HUES6 (cell line): Measurements from ENCODE around the gene MEGF9.

Experiments used
- H3K27ac ChIP-seq: 2 replicates; pipeline ENCODE4 v1.7.0; 2013; ENCODE audit warnings: low read depth, mild to moderate bottlenecking, low read length, inconsistent platforms
- H3K27me3 ChIP-seq: 2 replicates; pipeline ENCODE4 v1.6.1; 2013; ENCODE audit warnings: low read length; ENCODE audit not compliant: control insufficient read depth, insufficient read depth
- H3K36me3 ChIP-seq: 2 replicates; pipeline ENCODE4 v1.6.1; 2013; ENCODE audit warnings: low read length; ENCODE audit not compliant: control insufficient read depth, insufficient read depth
- H3K4me1 ChIP-seq: 2 replicates; pipeline ENCODE4 v1.6.1; 2013; ENCODE audit warnings: low read length; ENCODE audit not compliant: control insufficient read depth, insufficient read depth
- H3K4me3 ChIP-seq: 2 replicates; pipeline ENCODE4 v1.5.1; 2013; ENCODE audit warnings: low read depth, low read length
- H3K9ac ChIP-seq: one replicate; pipeline ENCODE4 v1.6.1; 2013; ENCODE audit warnings: mild to moderate bottlenecking, low read length
- H3K9me3 ChIP-seq: 2 replicates; pipeline ENCODE4 v1.6.1; 2013; ENCODE audit warnings: low read depth, low read length; ENCODE audit not compliant: control insufficient read depth, insufficient read depth

The MEGF9 gene

DNA sequence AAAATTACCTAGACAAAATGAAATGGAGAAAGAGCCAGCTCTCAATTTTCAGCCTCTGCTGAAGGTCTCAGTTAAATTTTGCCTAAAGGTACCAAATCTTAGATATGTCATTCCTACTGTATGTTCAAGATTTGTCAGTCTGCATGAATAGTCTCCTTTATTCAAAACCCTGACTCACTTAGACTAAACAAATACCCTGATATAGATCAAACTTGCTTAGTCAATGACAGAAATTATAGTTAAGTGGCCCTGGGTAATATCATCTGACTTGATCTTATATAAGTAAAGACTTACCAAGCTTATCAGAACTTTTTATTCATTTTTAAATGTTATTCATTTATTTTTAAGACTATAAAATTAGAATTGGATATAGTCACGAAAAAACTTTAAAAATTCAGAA lies 12.2 kb downstream of the MEGF9 start:
- Histone ChIP-seq H3K4me3 (no peak overlapping the region), H3K27ac (no peak overlapping the region), H3K27me3 (peaks cover 25% of the 10 kb centered on the region), H3K9me3 (no peaks in the 10 kb centered on the region), H3K9ac (no peak overlapping the region), H3K4me1 (no peaks in the 10 kb centered on the region), H3K36me3 (no peaks in the 10 kb centered on the region)

DNA sequence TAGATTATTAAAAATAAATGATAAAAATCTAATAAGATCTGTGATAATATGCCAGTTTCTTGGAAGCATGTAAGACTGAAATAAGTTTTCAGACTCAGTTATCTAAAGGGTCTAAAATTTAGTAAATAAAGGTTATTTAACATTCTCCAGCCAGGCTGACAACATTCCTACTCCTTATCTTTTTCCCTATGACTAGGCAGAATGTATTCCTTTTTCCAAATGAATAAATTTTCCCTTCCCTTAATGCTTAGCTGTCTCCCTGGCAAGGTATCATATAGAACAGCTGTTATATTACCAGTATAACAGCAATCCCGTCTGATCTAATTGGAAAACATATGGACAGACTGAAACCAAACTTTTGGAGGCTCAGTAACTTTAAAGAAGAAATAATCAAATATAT lies 13.0 kb downstream of the MEGF9 start:
- H3K27me3 ChIP-seq: peaks cover 34% of the 10 kb centered on the region
- H3K4me3 ChIP-seq: no peak overlapping the region
- no peak overlapping the region for H3K9ac ChIP-seq
- H3K9me3 ChIP-seq: no peaks in the 10 kb centered on the region
- H3K27ac ChIP-seq: no peak overlapping the region
- no peaks in the 10 kb centered on the region for H3K36me3 ChIP-seq
- no peaks in the 10 kb centered on the region for H3K4me1 ChIP-seq

DNA sequence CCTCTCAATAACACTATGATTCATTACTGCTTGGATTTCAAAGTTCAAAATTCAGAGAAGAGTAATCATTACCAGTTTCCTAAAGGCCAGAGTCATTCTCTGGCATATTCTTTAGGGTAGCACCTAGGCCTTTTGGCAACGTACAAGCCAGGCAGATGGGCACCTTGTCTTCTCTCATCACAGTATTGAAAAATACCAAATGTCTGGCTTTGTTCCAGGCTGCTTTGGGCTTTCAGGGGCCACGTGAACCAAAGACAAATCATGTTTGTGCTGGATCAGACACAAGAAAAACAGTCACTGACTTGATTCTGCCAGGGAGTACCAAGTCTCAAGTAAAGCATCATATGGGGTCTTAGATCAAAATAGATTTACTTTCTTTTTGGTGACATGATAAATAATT lies 15.5 kb downstream of the MEGF9 start:
- no peak overlapping the region for H3K4me3 ChIP-seq
- no peaks in the 10 kb centered on the region for H3K36me3 ChIP-seq
- H3K27me3 ChIP-seq: peaks cover 58% of the 10 kb centered on the region
- no peak overlapping the region for H3K9ac ChIP-seq
- no peaks in the 10 kb centered on the region for H3K4me1 ChIP-seq
- no peaks in the 10 kb centered on the region for H3K9me3 ChIP-seq
- no peak overlapping the region for H3K27ac ChIP-seq

DNA sequence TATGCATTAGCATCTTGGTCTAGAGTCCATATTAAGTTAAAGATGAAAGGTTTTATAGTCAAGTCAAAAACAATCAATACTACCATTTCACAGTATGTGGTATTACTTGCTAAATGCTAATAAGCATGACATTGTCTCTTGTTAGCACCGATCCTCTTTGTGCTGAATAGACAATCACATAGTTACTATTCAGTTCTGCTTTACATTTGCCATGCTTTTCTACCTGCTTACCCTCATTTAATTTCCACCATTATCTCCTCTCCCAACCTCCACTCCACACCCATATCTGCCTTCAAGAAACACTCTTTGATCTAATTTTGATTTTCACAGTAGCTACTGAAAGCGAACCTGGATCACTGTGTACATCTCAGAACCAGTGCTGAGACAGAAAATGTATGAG lies 16.8 kb downstream of the MEGF9 start:
- Histone ChIP-seq H3K27ac (no peak overlapping the region), H3K27me3 (peaks cover 66% of the 10 kb centered on the region), H3K9me3 (no peaks in the 10 kb centered on the region), H3K4me1 (peaks cover 4% of the 10 kb centered on the region; the same call in 1 of the 2 replicates), H3K9ac (no peak overlapping the region), H3K36me3 (no peaks in the 10 kb centered on the region), H3K4me3 (no peak overlapping the region)

DNA sequence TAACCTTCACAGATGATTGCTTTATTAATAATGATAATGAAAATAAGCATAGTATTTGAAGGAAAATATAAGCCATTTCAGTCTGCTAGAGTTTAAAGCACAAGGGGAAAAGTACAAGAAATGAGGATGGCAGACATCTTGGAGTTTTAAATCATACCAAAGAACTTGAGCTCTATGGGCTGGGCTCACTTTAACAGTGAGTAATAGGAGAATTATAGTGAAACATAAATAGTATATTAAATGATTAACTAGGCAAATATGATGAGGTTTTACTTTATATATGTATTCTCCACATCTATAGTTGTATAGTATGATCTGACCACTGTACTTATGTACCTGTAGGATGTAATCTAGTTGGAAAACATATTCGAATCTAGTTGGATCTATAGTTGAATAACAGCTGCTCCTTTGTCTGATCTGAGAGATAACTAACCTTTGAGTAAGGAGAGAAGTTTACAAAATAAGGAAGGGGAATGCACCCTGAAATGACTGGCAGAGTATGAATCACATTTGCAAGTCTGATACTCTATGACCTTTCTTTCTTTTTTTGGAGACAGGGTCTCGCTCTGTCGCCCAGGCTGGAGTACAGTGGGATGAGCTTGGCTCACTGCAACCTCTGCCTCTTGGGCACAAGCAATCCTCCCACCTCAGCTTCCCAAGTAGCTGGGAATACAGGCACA lies 17.6 kb downstream of the MEGF9 start:
- Histone ChIP-seq H3K9ac (no peak overlapping the region), H3K9me3 (no peaks in the 10 kb centered on the region), H3K36me3 (no peaks in the 10 kb centered on the region), H3K4me3 (no peak overlapping the region), H3K4me1 (peaks cover 5% of the 10 kb centered on the region; the same call in 1 of the 2 replicates), H3K27me3 (peaks cover 73% of the 10 kb centered on the region), H3K27ac (no peak overlapping the region)

DNA sequence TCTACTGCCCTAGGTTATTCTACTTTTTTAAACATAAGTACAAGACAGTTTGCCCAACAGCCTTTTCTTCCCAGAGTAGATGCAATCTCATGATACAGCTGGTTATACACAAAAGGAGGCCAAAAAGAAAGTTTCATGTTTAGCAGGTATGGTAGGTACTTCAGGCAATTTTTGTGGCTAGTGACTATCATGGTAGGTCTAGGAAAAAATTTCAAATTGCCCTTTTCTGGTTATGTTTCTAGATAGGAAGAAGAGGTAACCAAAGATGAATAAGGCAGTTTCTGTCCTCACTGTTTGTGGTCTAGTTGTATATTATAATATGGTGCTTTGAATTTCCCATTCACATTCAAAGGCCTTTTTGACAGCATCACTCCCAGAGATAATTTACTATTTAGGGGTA lies 19.7 kb downstream of the MEGF9 start:
- no peaks in the 10 kb centered on the region for H3K36me3 ChIP-seq
- H3K4me1 ChIP-seq: peaks cover 5% of the 10 kb centered on the region; the same call in 1 of the 2 replicates
- peaks cover 95% of the 10 kb centered on the region for H3K27me3 ChIP-seq
- no peak overlapping the region for H3K27ac ChIP-seq
- no peaks in the 10 kb centered on the region for H3K9me3 ChIP-seq
- H3K9ac ChIP-seq: no peak overlapping the region
- H3K4me3 ChIP-seq: no peak overlapping the region

DNA sequence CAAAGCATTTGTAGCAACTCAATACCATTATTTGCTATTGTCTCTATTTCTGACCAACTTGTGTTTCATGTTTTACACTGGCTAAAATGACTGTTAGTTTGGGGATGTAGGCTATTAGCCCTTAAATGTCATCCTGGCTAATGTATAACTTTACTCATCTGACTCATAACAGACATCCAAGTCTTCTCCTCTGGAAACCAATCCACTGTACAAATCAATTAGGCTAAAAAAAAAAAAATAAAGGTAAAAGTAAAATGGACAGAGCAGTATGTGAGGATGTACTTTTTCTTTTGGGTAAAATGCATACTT lies 20.6 kb downstream of the MEGF9 start:
- Histone ChIP-seq H3K27me3 (peaks cover 100% of the 10 kb centered on the region), H3K27ac (no peak overlapping the region), H3K9ac (no peak overlapping the region), H3K9me3 (no peaks in the 10 kb centered on the region), H3K4me1 (peaks cover 5% of the 10 kb centered on the region; the same call in 1 of the 2 replicates), H3K4me3 (no peak overlapping the region), H3K36me3 (no peaks in the 10 kb centered on the region)

DNA sequence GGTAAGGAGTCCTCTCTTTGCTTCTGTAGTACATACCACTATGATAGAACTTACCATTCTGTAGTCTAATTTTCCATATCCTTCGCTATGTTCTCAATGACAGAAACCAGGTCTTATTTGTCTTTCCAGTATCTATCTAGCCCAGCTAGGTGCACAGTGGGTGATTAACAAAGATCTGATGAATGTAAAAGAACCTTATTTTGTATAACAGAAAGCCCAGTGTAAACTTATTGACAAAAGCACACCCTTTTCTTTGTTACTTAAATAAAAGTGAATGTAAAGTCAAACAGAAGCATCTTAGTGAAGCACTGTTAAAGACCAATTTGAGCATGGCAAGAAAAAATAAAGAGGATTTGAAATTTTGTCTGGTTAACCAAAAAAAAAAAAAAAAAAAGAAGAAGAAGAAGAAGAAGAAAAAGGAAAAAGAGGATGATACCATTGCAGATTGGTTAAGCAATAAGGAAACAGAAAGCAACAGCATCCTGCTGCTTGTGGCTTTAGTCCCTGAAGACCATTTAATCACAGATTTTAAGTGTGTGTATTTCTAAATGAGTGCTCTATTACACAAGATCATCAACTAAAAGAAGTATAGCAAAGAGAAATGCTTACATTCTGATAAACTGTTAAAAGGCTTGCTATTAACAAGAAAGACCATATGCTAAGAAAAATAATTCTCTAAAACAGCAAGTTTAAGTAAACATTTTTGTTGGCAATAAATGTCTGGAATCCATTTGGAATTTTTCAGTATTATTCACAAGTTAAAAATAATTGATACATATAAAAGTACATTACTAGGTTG lies 21.2 kb downstream of the MEGF9 start:
- Histone ChIP-seq H3K27me3 (peaks cover 100% of the 10 kb centered on the region), H3K36me3 (no peaks in the 10 kb centered on the region), H3K4me3 (no peak overlapping the region), H3K9ac (no peak overlapping the region), H3K27ac (no peak overlapping the region), H3K4me1 (peaks cover 5% of the 10 kb centered on the region; the same call in 1 of the 2 replicates), H3K9me3 (no peaks in the 10 kb centered on the region)

DNA sequence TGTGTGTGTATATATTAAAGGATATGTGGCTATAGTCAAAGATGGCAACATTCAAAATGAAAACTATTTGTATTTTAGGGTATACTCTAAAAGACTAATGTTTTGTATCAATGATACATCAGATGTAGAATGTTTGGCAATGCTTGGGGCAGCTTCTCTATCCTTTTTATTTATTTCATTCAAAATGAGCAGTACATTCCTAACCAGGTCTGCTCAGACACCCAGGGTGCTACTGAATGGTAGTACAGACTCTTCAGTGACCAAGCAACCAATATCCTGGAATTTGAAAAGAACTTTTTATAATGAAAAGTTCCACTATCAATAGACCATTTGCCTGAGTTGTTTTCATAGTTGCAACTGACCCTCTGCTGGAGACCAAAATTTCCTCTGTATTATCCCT lies 23.9 kb downstream of the MEGF9 start:
- H3K27me3 ChIP-seq: peaks cover 97% of the 10 kb centered on the region
- no peaks in the 10 kb centered on the region for H3K36me3 ChIP-seq
- no peak overlapping the region for H3K27ac ChIP-seq
- no peak overlapping the region for H3K4me3 ChIP-seq
- H3K4me1 ChIP-seq: peaks cover 5% of the 10 kb centered on the region; the same call in 1 of the 2 replicates
- no peaks in the 10 kb centered on the region for H3K9me3 ChIP-seq
- no peak overlapping the region for H3K9ac ChIP-seq

DNA sequence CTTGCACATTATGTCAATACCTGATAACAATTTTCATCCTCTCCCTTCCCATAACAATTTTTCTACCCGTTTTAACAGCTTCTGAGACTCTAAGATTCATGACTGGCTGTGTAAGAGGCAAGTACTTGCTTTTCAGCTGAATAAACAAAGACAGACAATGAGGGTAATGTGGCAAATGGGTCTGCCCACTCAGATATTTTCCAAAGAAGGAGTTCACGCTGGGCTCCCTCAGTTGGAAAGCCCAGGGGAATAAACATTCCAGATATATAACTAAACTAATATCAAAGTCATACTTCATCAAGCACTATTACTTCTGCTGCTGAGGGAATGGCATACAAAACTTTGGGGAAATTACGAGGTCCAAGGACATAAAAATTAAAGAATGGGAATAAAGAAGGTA lies 24.4 kb downstream of the MEGF9 start:
- H3K9ac ChIP-seq: no peak overlapping the region
- no peaks in the 10 kb centered on the region for H3K36me3 ChIP-seq
- H3K4me1 ChIP-seq: peaks cover 5% of the 10 kb centered on the region; the same call in 1 of the 2 replicates
- H3K9me3 ChIP-seq: no peaks in the 10 kb centered on the region
- H3K27ac ChIP-seq: no peak overlapping the region
- no peak overlapping the region for H3K4me3 ChIP-seq
- peaks cover 96% of the 10 kb centered on the region for H3K27me3 ChIP-seq

DNA sequence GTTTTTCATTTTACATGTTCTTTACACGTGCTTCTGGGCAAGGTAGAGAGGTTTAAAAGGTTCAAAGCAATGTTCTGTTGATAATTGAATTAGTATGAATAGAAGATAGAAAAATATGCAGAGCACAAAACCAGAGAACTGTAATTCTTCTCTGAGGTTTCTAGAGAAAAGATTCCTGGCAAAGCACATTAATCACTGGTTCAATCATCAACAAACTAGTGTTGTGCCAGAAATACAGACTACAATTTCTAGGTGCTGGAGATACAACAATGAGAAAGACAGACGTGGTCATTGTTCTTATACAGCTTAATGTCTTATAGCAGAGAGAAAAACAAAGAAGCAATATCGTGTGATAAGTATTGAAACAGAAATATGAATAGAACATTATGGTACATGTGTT lies 25.5 kb downstream of the MEGF9 start:
- H3K9me3 ChIP-seq: no peaks in the 10 kb centered on the region
- H3K4me1 ChIP-seq: peaks cover 5% of the 10 kb centered on the region; the same call in 1 of the 2 replicates
- H3K27ac ChIP-seq: no peak overlapping the region
- H3K4me3 ChIP-seq: no peak overlapping the region
- no peaks in the 10 kb centered on the region for H3K36me3 ChIP-seq
- no peak overlapping the region for H3K9ac ChIP-seq
- peaks cover 93% of the 10 kb centered on the region for H3K27me3 ChIP-seq
